ENCODE measurements around the gene TPK1.
"Not testable (repeated sequence)": the region's sequence is repeated elsewhere in the genome, so short reads cannot be mapped to it uniquely, and the experiment has no call there.

The TPK1 gene

DNA sequence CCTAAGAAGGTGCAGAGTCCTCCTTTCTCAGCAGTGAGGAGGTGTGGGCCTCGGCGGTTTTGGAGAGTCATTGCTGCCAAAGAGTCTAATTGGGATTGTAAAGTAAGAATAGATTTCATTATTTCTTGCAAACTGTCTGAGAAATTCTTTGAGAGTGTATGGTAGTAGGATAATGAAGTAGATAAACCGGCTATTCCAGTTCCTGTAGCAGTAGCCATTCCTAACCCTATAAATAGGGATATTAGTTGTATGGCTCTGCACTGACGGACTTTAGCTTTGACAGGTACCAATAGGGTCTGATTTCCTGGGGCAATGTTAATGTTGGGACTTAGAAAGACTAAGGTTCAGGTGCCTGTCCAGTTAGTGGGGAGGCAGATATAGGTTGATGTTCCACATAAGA is 416.9 kb downstream of the TPK1 start:
- not testable (repeated sequence) for DNase-seq (ENCODE audit: extremely low read depth in 1 of 2, low read depth in 1 of 2)

DNA sequence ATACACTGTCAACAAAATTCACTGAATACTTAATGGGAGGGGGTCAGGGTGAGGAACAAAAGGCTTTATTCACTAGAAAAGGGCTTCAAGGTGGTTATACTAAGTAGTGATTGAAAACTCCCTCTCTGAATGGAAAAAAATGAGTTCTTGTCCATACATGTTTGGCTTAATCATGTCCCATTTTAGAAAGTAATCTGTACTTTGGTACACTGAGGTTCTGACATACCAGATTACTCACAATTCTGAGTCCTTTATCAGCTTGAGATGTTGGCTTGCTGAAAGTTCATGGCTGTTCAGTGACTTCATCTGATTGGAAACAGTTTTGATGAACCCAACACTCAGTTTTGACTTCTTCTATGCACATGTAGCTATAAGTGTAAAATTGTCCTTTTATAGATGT is 419.5 kb downstream of the TPK1 start:
- no peak for DNase-seq (ENCODE audit: extremely low read depth in 1 of 2, low read depth in 1 of 2)

DNA sequence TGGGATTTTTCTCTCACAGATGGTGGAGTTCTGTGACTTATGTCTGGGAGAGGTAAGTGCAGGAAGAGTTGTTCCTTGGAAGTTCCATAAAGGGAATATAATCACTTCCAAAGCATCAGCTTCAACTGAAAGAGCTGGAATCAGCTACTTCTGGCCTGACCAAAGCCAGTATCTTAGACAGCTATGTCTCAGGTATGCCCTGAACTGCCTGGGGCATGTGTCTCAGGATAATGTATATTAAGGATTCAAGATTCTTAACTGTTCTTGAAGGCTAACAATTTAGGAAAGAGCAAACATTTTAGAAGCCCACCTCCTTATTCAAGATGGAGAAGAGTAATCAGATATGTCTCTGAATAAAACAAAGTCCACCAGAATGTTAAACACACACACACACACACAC is 420.0 kb downstream of the TPK1 start:
- no peak for DNase-seq (ENCODE audit: extremely low read depth in 1 of 2, low read depth in 1 of 2)

DNA sequence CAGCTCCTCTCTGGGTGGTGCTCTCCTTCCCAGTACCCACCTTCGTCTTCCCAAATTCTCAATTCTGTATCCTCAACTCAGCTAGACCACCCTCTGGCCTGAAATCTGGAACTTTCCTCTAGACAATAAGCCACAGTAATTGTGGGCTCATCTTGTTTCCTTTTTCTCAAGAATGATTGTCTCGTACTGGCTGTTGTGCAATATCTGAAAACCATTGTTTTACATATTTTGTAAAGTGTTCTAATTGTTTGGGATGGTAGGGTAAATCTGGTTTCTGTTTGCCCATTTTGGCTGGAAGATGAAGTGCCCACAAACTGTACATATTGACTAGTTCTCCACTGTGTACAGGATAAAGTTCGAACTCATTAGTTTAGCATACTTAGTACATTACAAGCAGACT is 421.0 kb downstream of the TPK1 start:
- no peak for DNase-seq (ENCODE audit: extremely low read depth in 1 of 2, low read depth in 1 of 2)

DNA sequence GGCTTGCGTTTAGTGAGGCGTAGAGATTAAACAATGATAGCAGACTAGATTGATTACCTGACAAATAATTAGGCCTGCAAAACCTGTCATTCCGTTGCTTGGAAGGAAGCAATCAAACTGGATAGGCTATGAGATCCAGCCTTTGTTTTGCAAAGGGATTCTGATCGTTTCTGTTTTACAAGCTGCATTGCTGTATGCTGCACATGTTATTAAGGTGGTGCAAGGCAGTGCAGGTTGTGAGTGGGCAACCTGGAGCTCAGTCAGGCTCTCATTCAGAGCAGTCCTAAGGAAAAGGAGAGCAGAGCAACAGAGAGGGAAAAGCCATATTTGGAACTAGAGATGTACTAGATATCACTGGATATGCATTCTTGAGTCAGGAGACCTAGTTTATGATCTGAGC is 425.4 kb downstream of the TPK1 start:
- DNase-seq (ENCODE audit: extremely low read depth in 1 of 2, low read depth in 1 of 2) = no peak

DNA sequence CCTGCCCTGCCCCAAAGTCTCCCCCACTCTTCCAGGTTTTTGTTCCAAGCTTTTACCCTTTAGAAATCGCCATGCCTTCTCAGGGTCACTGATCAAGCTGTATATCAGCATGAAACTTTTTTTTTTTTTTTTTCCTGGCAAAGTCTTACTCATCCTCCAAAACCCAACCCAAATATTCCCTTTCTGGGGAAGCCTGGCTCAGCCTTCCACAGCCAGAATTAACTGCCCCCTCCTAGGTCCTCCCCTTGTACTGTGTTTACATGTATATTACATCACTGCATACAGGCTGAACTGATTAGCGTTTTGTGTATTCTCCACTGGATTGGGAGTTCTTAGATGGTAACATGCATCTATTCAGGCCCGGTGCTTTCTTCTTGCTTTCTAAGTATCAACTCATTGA is 427.7 kb downstream of the TPK1 start:
- DNase-seq (ENCODE audit: extremely low read depth in 1 of 2, low read depth in 1 of 2) = no peak

DNA sequence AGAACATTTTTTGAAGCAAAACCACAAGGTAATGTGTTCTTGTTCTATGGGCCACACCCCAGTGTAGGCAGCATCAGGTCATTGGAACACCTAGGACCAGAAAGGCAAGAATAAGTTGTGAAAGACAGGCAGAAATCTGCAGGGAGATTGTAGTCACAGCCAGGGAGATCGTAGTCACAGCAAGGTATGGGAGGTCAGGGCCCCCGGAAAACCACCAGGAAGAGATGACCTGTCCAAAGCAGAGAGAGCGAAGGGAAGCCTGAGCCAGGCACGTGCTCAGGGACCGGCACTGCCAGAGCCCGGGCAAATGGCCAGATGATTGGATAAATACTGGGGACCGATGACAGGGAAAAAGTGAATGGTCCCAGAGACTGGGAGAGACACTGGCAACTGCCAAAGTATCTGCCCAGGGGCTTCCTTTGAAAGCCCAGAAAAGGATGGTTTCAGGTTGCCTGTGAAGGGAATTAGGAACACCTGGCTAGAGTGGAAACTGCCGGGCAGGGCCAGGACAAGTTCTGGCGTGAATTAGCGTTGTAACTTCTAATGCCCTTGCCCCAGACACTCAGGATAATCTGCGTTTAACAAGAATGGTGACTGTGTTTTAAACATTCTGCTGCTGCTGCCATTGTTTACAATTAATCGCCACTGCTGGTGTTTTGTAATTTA is 428.5 kb downstream of the TPK1 start:
- DNase-seq (ENCODE audit: extremely low read depth in 1 of 2, low read depth in 1 of 2) = no peak

DNA sequence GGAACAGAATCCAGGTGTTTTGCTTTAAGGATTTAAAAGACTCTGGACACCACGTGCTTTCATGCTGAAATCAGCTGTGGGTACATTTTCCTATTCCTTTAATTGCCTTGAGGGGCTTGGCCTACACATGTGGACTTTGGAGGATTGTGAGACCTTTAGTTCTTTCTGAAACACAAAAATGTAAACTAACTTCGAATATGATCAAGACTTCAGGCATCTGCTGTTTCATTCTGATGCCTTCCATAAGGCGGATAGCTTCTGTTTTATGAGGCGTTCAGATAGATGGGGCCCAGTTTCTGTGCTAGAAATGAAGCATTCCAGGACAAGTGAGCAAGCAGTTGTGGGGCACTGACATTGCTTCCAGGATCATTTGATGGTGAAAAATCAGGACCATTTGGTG is 430.9 kb downstream of the TPK1 start:
- no peak for DNase-seq (ENCODE audit: extremely low read depth in 1 of 2, low read depth in 1 of 2)

DNA sequence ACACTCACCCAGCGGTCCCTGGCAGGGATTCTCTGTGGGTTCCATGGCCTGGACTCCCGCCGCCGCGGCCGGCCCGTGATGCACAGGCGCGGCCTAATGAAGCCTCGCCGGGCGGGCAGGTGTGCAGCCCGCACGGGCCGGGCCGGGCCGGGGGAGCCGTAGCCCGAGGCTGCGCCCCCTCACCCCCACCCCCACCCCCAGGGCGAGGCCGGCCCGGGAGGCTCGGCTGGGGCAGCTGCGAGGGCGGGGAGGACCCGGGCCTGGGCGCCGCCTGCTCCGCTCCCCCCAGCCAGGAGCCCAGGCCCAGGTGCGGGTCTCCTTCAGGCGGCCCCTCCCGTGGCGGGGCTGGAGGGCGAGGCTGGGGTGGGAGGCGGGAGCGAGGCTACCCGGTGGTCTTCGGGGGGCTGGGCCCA is 432.2 kb downstream of the TPK1 start, which contains the start of gene NOBOX:
Gene NOBOX, minus strand, starts transcription at position 45 of the 413 bp plus-strand sequence.
- DNase-seq (ENCODE audit: extremely low read depth in 1 of 2, low read depth in 1 of 2) = no peak

DNA sequence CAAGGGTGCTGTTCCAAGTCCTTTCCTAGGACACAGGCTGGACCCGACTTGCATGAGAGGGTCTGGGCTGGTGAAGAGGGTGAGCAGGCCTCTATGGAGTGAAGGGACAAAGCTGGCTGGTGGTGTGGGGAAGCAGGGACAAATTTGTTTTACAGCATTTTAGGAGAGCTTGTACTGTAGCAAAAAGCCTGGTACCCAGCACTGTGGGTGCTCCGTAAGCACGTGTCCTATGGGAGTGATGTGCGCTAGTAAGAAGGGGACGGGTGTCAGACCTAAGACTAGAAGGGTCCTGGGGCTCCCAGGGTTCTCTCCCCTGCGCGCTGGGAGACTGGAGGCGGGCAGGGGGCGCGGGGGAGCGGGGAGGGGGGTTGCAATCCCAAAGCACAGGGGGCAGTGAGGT is 432.8 kb downstream of the TPK1 start:
- no peak for DNase-seq (ENCODE audit: extremely low read depth in 1 of 2, low read depth in 1 of 2)

Measured in activated CD8-positive, alpha-beta memory T cell treated with anti-CD3 and anti-CD28 coated beads for 1 hour (primary cell).